Measurements from ENCODE around the gene USP24.
A peak's percentile ranks its signal among the peaks of the same experiment; 100 is the strongest.

USP24 gene

GRCh38 chr1:55053265-55053954, 161.8 kb downstream of the USP24 start:
- no peak overlapping the region for H3K4me3 ChIP-seq (ENCODE audit: low read depth, low read length)
- H3K36me3 ChIP-seq (replicated peaks) = no peaks in the 10 kb centered on the region
- no peak for DNase-seq
- no peak overlapping the region for H3K27ac ChIP-seq
- TF ChIP-seq CTCF (IDR thresholded peaks at IDR 0.05; ENCODE audit: low read depth, low read length, missing control alignments) = no peak
- no peaks in the 10 kb centered on the region for H3K27me3 ChIP-seq (replicated peaks)
- in situ Hi-C loops (cut with HindIII; ENCODE audit: low pct_ligation_motif_present, low sequenced_read_pairs) = no loop called here

- H3K4me3 ChIP-seq (ENCODE audit: low read depth, low read length) = no peak overlapping the region
- no peaks in the 10 kb centered on the region for H3K27me3 ChIP-seq (replicated peaks)
- H3K36me3 ChIP-seq (replicated peaks) = no peaks in the 10 kb centered on the region
- H3K27ac ChIP-seq = no peak overlapping the region
- no peak for TF ChIP-seq CTCF (IDR thresholded peaks at IDR 0.05; ENCODE audit: low read depth, low read length, missing control alignments)
- DNase-seq = no peak
- in situ Hi-C loops (cut with HindIII; ENCODE audit: low pct_ligation_motif_present, low sequenced_read_pairs) = no loop called here
Observed at GRCh38 chr1:55052221-55053142, 162.7 kb downstream of the USP24 start.

GRCh38 chr1:55051621-55052020, 163.5 kb downstream of the USP24 start:
- in situ Hi-C loops (cut with HindIII; ENCODE audit: low pct_ligation_motif_present, low sequenced_read_pairs) = no loop called here
- TF ChIP-seq CTCF (IDR thresholded peaks at IDR 0.05; ENCODE audit: low read depth, low read length, missing control alignments) = no peak

GRCh38 chr1:55051169-55051568, 164.0 kb downstream of the USP24 start:
- no peak for DNase-seq
- Histone ChIP-seq H3K36me3 (replicated peaks) (no peaks in the 10 kb centered on the region), H3K4me3 (ENCODE audit: low read depth, low read length) (no peak overlapping the region), H3K27ac (no peak overlapping the region), H3K27me3 (replicated peaks) (no peaks in the 10 kb centered on the region)
- in situ Hi-C loops (cut with HindIII; ENCODE audit: low pct_ligation_motif_present, low sequenced_read_pairs) = no loop called here
- no peak for TF ChIP-seq CTCF (IDR thresholded peaks at IDR 0.05; ENCODE audit: low read depth, low read length, missing control alignments)

More at GRCh38 chr1:55051621-55052020, 163.5 kb downstream of the USP24 start:
- DNase-seq = no peak
- Histone ChIP-seq H3K4me3 (ENCODE audit: low read depth, low read length) (no peak overlapping the region), H3K36me3 (replicated peaks) (no peaks in the 10 kb centered on the region), H3K27me3 (replicated peaks) (no peaks in the 10 kb centered on the region), H3K27ac (no peak overlapping the region)

- Histone ChIP-seq H3K27me3 (replicated peaks) (no peaks in the 10 kb centered on the region), H3K36me3 (replicated peaks) (no peaks in the 10 kb centered on the region), H3K27ac (no peak overlapping the region), H3K4me3 (ENCODE audit: low read depth, low read length) (no peak overlapping the region)
- no peak for TF ChIP-seq CTCF (IDR thresholded peaks at IDR 0.05; ENCODE audit: low read depth, low read length, missing control alignments)
- peak; percentile 52 for DNase-seq
- in situ Hi-C loops (cut with HindIII; ENCODE audit: low pct_ligation_motif_present, low sequenced_read_pairs) = no loop called here
Observed at GRCh38 chr1:55050283-55050682, 164.9 kb downstream of the USP24 start.

Data from brain microvascular endothelial cell (primary cell).